Ishikawa (cell line): ENCODE measurements around the gene ISL2.

Experiments
- CEBPB ChIP-seq: IDR thresholded peaks from 2 replicates; pipeline ENCODE4 v1.6.1; 2012
- CREB1 ChIP-seq: IDR thresholded peaks from 2 replicates; pipeline ENCODE4 v1.6.1; 2012; ENCODE audit warnings: low read depth
- EGR1 ChIP-seq: IDR thresholded peaks from 2 replicates; pipeline ENCODE4 v1.6.1; 2012
- EP300 ChIP-seq: IDR thresholded peaks from 2 replicates; pipeline ENCODE4 v1.6.1; 2012; ENCODE audit warnings: borderline replicate concordance
- FOXM1 ChIP-seq: IDR thresholded peaks from 2 replicates; pipeline ENCODE4 v1.6.1; 2012; ENCODE audit warnings: low read depth, borderline replicate concordance
- NFIC ChIP-seq: IDR thresholded peaks from 2 replicates; pipeline ENCODE4 v1.6.1; 2012
- RAD21 ChIP-seq: IDR thresholded peaks from 2 replicates; pipeline ENCODE4 v1.6.1; 2012; ENCODE audit warnings: low read depth
- TAF1 ChIP-seq: IDR thresholded peaks from 2 replicates; pipeline ENCODE4 v1.6.1; 2012; ENCODE audit warnings: low read depth, mild to moderate bottlenecking
- TCF12 ChIP-seq: IDR thresholded peaks from 2 replicates; pipeline ENCODE4 v1.6.1; 2012; ENCODE audit warnings: low read depth
- TEAD4 ChIP-seq: IDR thresholded peaks from 2 replicates; pipeline ENCODE4 v1.6.1; 2012
- YY1 ChIP-seq: IDR thresholded peaks from 2 replicates; pipeline ENCODE4 v1.6.1; 2012; ENCODE audit warnings: low read depth
- ZBTB7A ChIP-seq: IDR thresholded peaks from 2 replicates; pipeline ENCODE4 v1.6.1; 2012; ENCODE audit warnings: low read depth
- TF ChIP-seq, protein P1 (sequence below): IDR thresholded peaks from 2 replicates; pipeline ENCODE4 v1.6.1; 2012
- TF ChIP-seq, protein P2 (sequence below): IDR thresholded peaks from 2 replicates; pipeline ENCODE4 v1.6.1; 2012
- TF ChIP-seq, protein P3 (sequence below): IDR thresholded peaks from 2 replicates; pipeline ENCODE4 v1.6.1; 2012; ENCODE audit warnings: low read depth, mild to moderate bottlenecking

The ISL2 gene

DNA sequence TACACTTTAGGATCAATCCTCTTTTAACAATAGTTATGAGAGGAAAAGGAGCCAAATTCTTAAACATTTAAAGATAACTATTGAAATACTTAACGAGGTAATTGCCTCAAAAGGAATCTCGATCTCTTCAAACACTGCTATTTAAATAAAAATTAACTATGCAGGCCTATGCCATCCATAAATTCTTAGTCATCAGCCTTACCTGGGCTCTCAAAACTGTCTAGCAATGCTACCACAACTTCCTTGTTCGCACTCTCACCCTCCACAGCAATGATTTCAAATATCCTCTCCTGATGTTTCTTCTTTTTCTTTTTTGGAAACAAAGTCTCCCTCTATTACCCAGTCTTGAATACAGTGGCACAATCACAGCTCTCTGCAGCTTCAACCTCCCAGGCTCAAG is 37.6 kb upstream of the ISL2 start:
- TF ChIP-seq ZBTB7A (no peak), EGR1 (no peak), EP300 (no peak), CEBPB (no peak), YY1 (no peak), TCF12 (no peak), TEAD4 (no peak), RAD21 (no peak), CREB1 (no peak), TAF1 (no peak), NFIC (no peak), FOXM1 (no peak)
- TF ChIP-seq, protein P1, sequence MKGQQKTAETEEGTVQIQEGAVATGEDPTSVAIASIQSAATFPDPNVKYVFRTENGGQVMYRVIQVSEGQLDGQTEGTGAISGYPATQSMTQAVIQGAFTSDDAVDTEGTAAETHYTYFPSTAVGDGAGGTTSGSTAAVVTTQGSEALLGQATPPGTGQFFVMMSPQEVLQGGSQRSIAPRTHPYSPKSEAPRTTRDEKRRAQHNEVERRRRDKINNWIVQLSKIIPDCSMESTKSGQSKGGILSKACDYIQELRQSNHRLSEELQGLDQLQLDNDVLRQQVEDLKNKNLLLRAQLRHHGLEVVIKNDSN: no peak
- TF ChIP-seq, protein P2, sequence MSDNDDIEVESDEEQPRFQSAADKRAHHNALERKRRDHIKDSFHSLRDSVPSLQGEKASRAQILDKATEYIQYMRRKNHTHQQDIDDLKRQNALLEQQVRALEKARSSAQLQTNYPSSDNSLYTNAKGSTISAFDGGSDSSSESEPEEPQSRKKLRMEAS: no peak
- TF ChIP-seq, protein P3, sequence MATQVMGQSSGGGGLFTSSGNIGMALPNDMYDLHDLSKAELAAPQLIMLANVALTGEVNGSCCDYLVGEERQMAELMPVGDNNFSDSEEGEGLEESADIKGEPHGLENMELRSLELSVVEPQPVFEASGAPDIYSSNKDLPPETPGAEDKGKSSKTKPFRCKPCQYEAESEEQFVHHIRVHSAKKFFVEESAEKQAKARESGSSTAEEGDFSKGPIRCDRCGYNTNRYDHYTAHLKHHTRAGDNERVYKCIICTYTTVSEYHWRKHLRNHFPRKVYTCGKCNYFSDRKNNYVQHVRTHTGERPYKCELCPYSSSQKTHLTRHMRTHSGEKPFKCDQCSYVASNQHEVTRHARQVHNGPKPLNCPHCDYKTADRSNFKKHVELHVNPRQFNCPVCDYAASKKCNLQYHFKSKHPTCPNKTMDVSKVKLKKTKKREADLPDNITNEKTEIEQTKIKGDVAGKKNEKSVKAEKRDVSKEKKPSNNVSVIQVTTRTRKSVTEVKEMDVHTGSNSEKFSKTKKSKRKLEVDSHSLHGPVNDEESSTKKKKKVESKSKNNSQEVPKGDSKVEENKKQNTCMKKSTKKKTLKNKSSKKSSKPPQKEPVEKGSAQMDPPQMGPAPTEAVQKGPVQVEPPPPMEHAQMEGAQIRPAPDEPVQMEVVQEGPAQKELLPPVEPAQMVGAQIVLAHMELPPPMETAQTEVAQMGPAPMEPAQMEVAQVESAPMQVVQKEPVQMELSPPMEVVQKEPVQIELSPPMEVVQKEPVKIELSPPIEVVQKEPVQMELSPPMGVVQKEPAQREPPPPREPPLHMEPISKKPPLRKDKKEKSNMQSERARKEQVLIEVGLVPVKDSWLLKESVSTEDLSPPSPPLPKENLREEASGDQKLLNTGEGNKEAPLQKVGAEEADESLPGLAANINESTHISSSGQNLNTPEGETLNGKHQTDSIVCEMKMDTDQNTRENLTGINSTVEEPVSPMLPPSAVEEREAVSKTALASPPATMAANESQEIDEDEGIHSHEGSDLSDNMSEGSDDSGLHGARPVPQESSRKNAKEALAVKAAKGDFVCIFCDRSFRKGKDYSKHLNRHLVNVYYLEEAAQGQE: no peak

DNA sequence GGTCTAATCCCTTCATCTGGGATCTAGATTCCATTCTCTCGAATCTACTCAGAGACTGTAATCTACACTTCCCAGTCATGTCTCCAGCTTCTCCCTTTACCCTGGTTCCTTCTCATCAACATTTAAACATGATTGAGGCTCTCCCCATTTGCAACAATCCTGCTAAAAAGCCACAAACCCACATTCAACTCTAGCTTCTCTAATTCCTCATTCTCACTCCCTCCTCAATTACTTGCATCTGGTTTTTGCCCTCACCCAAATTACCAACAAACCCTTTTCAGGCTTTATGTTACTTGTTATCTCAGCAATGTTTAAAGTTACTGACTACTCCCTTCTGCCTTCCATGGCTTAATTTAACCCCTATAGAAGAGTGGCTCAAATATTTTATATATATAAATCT is 36.8 kb upstream of the ISL2 start:
- TF ChIP-seq, protein P3: no peak
- TF ChIP-seq YY1 (no peak), EP300 (no peak), ZBTB7A (no peak), EGR1 (no peak), CREB1 (no peak), FOXM1 (no peak), NFIC (no peak), TCF12 (no peak), CEBPB (no peak), TEAD4 (no peak), RAD21 (no peak), TAF1 (no peak)
- TF ChIP-seq, protein P2: no peak
- TF ChIP-seq, protein P1: no peak

DNA sequence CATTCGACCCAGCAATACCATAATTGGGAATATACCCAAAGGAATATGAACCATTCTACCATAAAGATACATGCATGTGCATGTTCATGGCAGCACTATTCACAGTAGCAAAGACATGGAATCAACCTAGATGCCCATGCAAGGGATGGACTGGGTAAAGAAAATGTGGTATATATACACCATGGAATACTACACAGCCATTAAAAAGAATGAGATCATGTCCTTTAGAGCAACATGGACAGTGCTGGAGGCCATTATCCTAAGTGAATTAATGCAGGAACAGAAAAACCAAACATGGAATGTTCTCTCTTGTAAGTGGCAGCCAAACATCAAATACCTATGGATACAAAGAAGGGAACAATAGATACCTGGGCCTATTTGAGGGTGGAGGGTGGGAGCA is 32.7 kb upstream of the ISL2 start:
- TF ChIP-seq YY1 (no peak), ZBTB7A (no peak)
- TF ChIP-seq, protein P3: no peak

DNA sequence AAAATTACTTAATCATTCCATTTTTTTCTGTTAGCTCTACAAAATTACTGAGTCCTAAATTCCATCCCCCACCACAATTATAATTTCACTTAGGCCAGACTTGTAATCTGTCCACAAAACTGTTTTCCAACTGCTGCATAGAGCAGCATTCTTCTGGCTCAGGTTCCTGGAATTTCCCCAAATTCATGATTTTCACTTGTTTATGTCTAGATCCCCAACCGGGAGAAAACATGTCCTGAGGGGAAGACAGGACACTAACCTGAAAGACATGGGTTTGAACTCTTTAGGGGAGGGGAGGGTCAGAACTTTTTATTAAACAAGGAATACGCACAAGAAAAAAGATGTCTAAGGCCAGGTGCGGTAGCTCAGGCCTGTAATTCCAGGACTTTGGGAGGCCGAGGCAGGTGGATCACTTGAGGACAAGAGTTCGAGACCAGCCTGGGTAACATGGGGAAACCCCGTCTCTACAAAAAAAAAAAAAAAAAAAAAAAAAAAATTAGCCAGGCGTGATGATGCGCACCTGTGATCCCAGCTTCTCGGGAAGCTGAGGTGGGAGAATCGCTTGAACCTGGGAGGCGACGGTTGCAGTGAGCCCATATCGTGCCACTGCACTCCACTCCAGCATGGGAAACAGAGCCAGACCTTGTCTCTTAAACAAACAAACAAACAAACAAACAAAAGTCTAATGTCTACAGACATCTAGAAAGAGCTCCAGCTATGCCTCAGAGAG is 26.8 kb upstream of the ISL2 start:
- TF ChIP-seq, protein P3: no peak
- TF ChIP-seq RAD21 (no peak), TAF1 (no peak), ZBTB7A (no peak), CREB1 (no peak), TEAD4 (no peak), YY1 (no peak), FOXM1 (no peak), TCF12 (no peak), CEBPB (no peak), EP300 (no peak), EGR1 (no peak), NFIC (no peak)
- TF ChIP-seq, protein P2: no peak
- TF ChIP-seq, protein P1: no peak
